Measurements from ENCODE around the gene TBCA.

- TF ChIP-seq, protein P1, sequence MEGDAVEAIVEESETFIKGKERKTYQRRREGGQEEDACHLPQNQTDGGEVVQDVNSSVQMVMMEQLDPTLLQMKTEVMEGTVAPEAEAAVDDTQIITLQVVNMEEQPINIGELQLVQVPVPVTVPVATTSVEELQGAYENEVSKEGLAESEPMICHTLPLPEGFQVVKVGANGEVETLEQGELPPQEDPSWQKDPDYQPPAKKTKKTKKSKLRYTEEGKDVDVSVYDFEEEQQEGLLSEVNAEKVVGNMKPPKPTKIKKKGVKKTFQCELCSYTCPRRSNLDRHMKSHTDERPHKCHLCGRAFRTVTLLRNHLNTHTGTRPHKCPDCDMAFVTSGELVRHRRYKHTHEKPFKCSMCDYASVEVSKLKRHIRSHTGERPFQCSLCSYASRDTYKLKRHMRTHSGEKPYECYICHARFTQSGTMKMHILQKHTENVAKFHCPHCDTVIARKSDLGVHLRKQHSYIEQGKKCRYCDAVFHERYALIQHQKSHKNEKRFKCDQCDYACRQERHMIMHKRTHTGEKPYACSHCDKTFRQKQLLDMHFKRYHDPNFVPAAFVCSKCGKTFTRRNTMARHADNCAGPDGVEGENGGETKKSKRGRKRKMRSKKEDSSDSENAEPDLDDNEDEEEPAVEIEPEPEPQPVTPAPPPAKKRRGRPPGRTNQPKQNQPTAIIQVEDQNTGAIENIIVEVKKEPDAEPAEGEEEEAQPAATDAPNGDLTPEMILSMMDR (IDR thresholded peaks at IDR 0.05) = no peak
- TF ChIP-seq POLR2A (IDR thresholded peaks at IDR 0.05) = no peak
Measured at GRCh38 chr5:77812926-77813589, 36.9 kb upstream of the TBCA start.

Measured in heart left ventricle (tissue), 13 donors.